IMR-90 (cell line): ENCODE data around the gene CDR2L. TPM values are rescaled to one million over a fixed set of nuclear protein-coding genes. Genes with fewer than 3 reads are reported as not detected.

ENCODE experiments used
- ATAC-seq: fragments of 200-7000 bp; cut with Tn5 transposase; 2 replicates; pipeline ENCODE4 v1.9.1; 2020; ENCODE audit warnings: low read depth, mild to moderate bottlenecking, moderate library complexity
- BruUV-seq: library from RNA; stranded (reverse); fragments of 400-500 nt; replicated peaks from 2 replicates; lab custom pipeline; 2021; lab: Mats Ljungman, UMichigan
- CTCF ChIA-PET: fragments of 300-600 bp; formaldehyde crosslinking; extraction: SDS; loops from one replicate; lab custom pipeline; 2021; ENCODE audit warnings: antibody characterized with exemption; lab: Yijun Ruan, JAX
- POLR2A ChIA-PET: fragments of 300-600 bp; sonication (Branson Sonifier 250); formaldehyde crosslinking; loops from one replicate; lab custom pipeline; 2022; ENCODE audit warnings: antibody characterized with exemption; ENCODE audit not compliant: unreplicated experiment; lab: Charles Lee
- DNase-seq: peaks from one replicate; pipeline ENCODE4 v3.0.0; 2013
- H2AFZ ChIP-seq: replicated peaks from 2 replicates; pipeline ENCODE3; 2013; ENCODE audit warnings: low read length, mild to moderate bottlenecking; ENCODE audit not compliant: poor library complexity
- H2AK5ac ChIP-seq: 2 replicates; pipeline ENCODE4 v1.6.1; 2013; ENCODE audit warnings: low read depth, low read length, inconsistent platforms
- H2AK9ac ChIP-seq: replicated peaks from 2 replicates; pipeline ENCODE3; 2013; ENCODE audit warnings: mild to moderate bottlenecking, low read depth, low read length, moderate library complexity; ENCODE audit not compliant: poor library complexity
- H2BK120ac ChIP-seq: 2 replicates; pipeline ENCODE4 v1.6.1; 2013; ENCODE audit warnings: low read depth, low read length, inconsistent platforms
- H2BK15ac ChIP-seq: 3 replicates; pipeline ENCODE4 v1.6.1; 2013; ENCODE audit warnings: low read depth, low read length, inconsistent platforms
- H2BK20ac ChIP-seq: 2 replicates; pipeline ENCODE4 v1.6.1; 2013; ENCODE audit warnings: low read depth, mild to moderate bottlenecking, inconsistent platforms, low read length, moderate library complexity
- H2BK5ac ChIP-seq: 2 replicates; pipeline ENCODE4 v1.6.1; 2013; ENCODE audit warnings: mild to moderate bottlenecking, low read depth, low read length, inconsistent platforms; ENCODE audit not compliant: poor library complexity, severe bottlenecking
- H3K14ac ChIP-seq: replicated peaks from 2 replicates; pipeline ENCODE4 v1.6.1; 2013; ENCODE audit warnings: low read depth, low read length, inconsistent platforms
- H3K18ac ChIP-seq: 2 replicates; pipeline ENCODE4 v1.6.1; 2013; ENCODE audit warnings: low read depth, low read length, control low read depth
- H3K23ac ChIP-seq: 2 replicates; pipeline ENCODE4 v1.6.1; 2013; ENCODE audit warnings: low read depth, low read length, inconsistent platforms
- H3K27ac ChIP-seq: 2 replicates; pipeline ENCODE4 v1.5.1; 2013; ENCODE audit warnings: mild to moderate bottlenecking, control low read depth, low read length; ENCODE audit not compliant: insufficient read depth
- H3K27me3 ChIP-seq: 2 replicates; pipeline ENCODE4 v1.6.1; 2013; ENCODE audit warnings: low read length; ENCODE audit not compliant: control insufficient read depth, insufficient read depth
- H3K36me3 ChIP-seq: 2 replicates; pipeline ENCODE4 v1.6.1; 2013; ENCODE audit warnings: low read length, mixed read lengths; ENCODE audit not compliant: control insufficient read depth, insufficient read depth
- H3K4ac ChIP-seq: 2 replicates; pipeline ENCODE4 v1.6.1; 2013; ENCODE audit warnings: low read depth, low read length, inconsistent platforms
- H3K4me1 ChIP-seq: 2 replicates; pipeline ENCODE4 v1.6.1; 2013; ENCODE audit warnings: low read length, mixed read lengths; ENCODE audit not compliant: control insufficient read depth, insufficient read depth
- H3K4me2 ChIP-seq: 2 replicates; pipeline ENCODE4 v1.6.1; 2013; ENCODE audit warnings: low read depth, mild to moderate bottlenecking, control low read depth, low read length, moderate library complexity
- H3K4me3 ChIP-seq: 2 replicates; pipeline ENCODE4 v1.5.1; 2013; ENCODE audit warnings: low read depth, mild to moderate bottlenecking, control low read depth, low read length, moderate library complexity; ENCODE audit not compliant: insufficient read depth
- H3K56ac ChIP-seq: 2 replicates; pipeline ENCODE4 v1.6.1; 2013; ENCODE audit warnings: low read length, inconsistent platforms; ENCODE audit not compliant: insufficient read depth; ENCODE audit errors: extremely low read depth
- H3K79me1 ChIP-seq, 2 experiments: 2 replicates each; pipeline ENCODE4 v1.6.1; 2013; ENCODE audit warnings: low read length in 2 of 2, inconsistent platforms in 1 of 2, low read depth in 1 of 2
- H3K9ac ChIP-seq: 2 replicates; pipeline ENCODE4 v1.6.1; 2013; ENCODE audit warnings: low read depth, low read length, control low read depth
- H3K9me1 ChIP-seq: 2 replicates; pipeline ENCODE4 v1.6.1; 2013; ENCODE audit warnings: low read length, inconsistent platforms; ENCODE audit not compliant: insufficient read depth
- H3K9me3 ChIP-seq: 2 replicates; pipeline ENCODE4 v1.6.1; 2013; ENCODE audit warnings: low read length; ENCODE audit not compliant: control insufficient read depth, insufficient read depth
- H4K20me1 ChIP-seq: 2 replicates; pipeline ENCODE4 v1.6.1; 2013; ENCODE audit warnings: low read length, inconsistent platforms; ENCODE audit not compliant: insufficient read depth
- H4K5ac ChIP-seq: 2 replicates; pipeline ENCODE4 v1.6.1; 2013; ENCODE audit warnings: mild to moderate bottlenecking, low read depth, low read length, control low read depth
- H4K8ac ChIP-seq, 2 experiments: 2 replicates each; pipeline ENCODE4 v1.6.1; 2013; ENCODE audit warnings: low read depth in 2 of 2, low read length in 2 of 2, control low read depth in 1 of 2, inconsistent platforms in 1 of 2
- H4K91ac ChIP-seq: 2 replicates; pipeline ENCODE4 v1.6.1; 2013; ENCODE audit warnings: low read depth, low read length, inconsistent platforms; ENCODE audit not compliant: insufficient read depth
- CHD1 ChIP-seq: IDR thresholded peaks from 2 replicates; pipeline ENCODE4 v1.6.1; 2012; ENCODE audit warnings: low read depth, low read length, improper control_type of control experiment
- MAFK ChIP-seq: IDR thresholded peaks from 2 replicates; pipeline ENCODE4 v1.6.1; 2012; ENCODE audit warnings: low read depth, low read length, improper control_type of control experiment
- POLR2A ChIP-seq: IDR thresholded peaks from 2 replicates; pipeline ENCODE4 v1.6.1; 2012; ENCODE audit warnings: mild to moderate bottlenecking, low read depth, low read length
- RAD21 ChIP-seq: IDR thresholded peaks from 2 replicates; pipeline ENCODE4 v1.6.1; 2012; ENCODE audit warnings: low read length, improper control_type of control experiment
- RCOR1 ChIP-seq: IDR thresholded peaks from 2 replicates; pipeline ENCODE4 v1.6.1; 2012; ENCODE audit warnings: mild to moderate bottlenecking, low read length, improper control_type of control experiment; ENCODE audit not compliant: insufficient replicate concordance
- SMC3 ChIP-seq: fragments of 150-350 bp; IDR thresholded peaks from 2 replicates; pipeline ENCODE4 v1.6.1; 2016; ENCODE audit warnings: low read depth, mild to moderate bottlenecking, antibody characterized with exemption, low read length, moderate library complexity
- WGBS, 2 experiments: methylation state at CpG; one replicate each; pipeline versions ENCODE4 v1.1.5 to v1.1.7; 2013; ENCODE audit warnings: missing lambda C conversion rate in 2 of 2; ENCODE audit not compliant: insufficient read length in 1 of 2; ENCODE audit errors: extremely low coverage in 2 of 2; 5-methylcytosine and 5-hydroxymethylcytosine counted together
- dilution Hi-C: fragments of 300-500 bp; cut with HindIII; formaldehyde crosslinking; loops from one replicate; pipeline ENCODE4 v1.14.3; 2018; ENCODE audit warnings: low sequenced_read_pairs; ENCODE audit not compliant: unreplicated experiment
- in situ Hi-C: fragments of 300-500 bp; cut with MboI; formaldehyde crosslinking; loops from 3 replicates; pipeline ENCODE4 v1.14.3; 2019; ENCODE audit warnings: low sequenced_read_pairs, inconsistent platforms, mixed read lengths
- intact Hi-C: fragments of 100-400 bp; cut with micrococcal nuclease; formaldehyde crosslinking; loops from 2 replicates; pipeline ENCODE4 v1.10.0; 2022
- polyA plus RNA-seq, 3 experiments: library from polyadenylated mRNA; depleted of rRNA; stranded (reverse); fragments of >200 nt; gene quantifications; 2 replicates each; pipeline ENCODE4 v1.2.3, GENCODE V29; 2012; ENCODE audit warnings: low replicate concordance in 1 of 3
- total RNA-seq: library from RNA; depleted of rRNA; stranded (reverse); fragments of >200 nt; gene quantifications from 2 replicates; pipeline ENCODE4 v1.2.3, GENCODE V29; 2012

The CDR2L gene
- total and polyA plus RNA-seq, 2 of the 4 experiments (the other 2 are of a cell fraction): 5.7 to 18.9 TPM

- no peak overlapping the region for H3K4me3 ChIP-seq
- DNase-seq: no peak
- H3K9ac ChIP-seq: no peak overlapping the region
- no peaks in the 10 kb centered on the region for H3K9me3 ChIP-seq
- no peak overlapping the region for H3K23ac ChIP-seq
- no peak overlapping the region for H3K56ac ChIP-seq
- no peak overlapping the region for H2BK120ac ChIP-seq
- dilution Hi-C loops: no loop called here
- no peak overlapping the region for H3K4me2 ChIP-seq
- no peak overlapping the region for H2BK5ac ChIP-seq
- in situ Hi-C loops: no loop called here
- no peak overlapping the region for H3K18ac ChIP-seq
- no peak overlapping the region for H2AFZ ChIP-seq
- no peaks in the 10 kb centered on the region for H3K27me3 ChIP-seq
- H3K9me1 ChIP-seq: no peaks in the 10 kb centered on the region
- H2BK15ac ChIP-seq: no peak overlapping the region
- no peak overlapping the region for H3K14ac ChIP-seq
- H3K27ac ChIP-seq: no peak overlapping the region
- no peak overlapping the region for H2BK20ac ChIP-seq
- TF ChIP-seq RAD21 (no peak), SMC3 (no peak), MAFK (no peak), CHD1 (no peak), POLR2A (no peak), RCOR1 (no peak)
- H3K79me1 ChIP-seq: peaks cover 9 to 22% of the 10 kb centered on the region in 2 experiments; a peak in 3 of 4 replicates
- no peak overlapping the region for H4K8ac ChIP-seq
- peaks cover 43% of the 10 kb centered on the region for H3K36me3 ChIP-seq
- intact Hi-C loops: no loop called here
- H3K4ac ChIP-seq: no peak overlapping the region
- CTCF ChIA-PET: no interaction called here
- no peak overlapping the region for H4K5ac ChIP-seq
- WGBS, 2 experiments: 90% methylated on average over 2 of the region's 15 CpGs; no CpG with 5 or more reads in 1 of the 2 experiments
- peaks cover 7% of the 10 kb centered on the region; the same call in 1 of the 2 replicates for H4K20me1 ChIP-seq
- H2AK9ac ChIP-seq: no peak overlapping the region
- BruUV-seq: no TSS peak
- POLR2A ChIA-PET: no interaction called here
- no peak for ATAC-seq
- H2AK5ac ChIP-seq: no peak overlapping the region
- no peaks in the 10 kb centered on the region for H3K4me1 ChIP-seq
- no peak overlapping the region for H4K91ac ChIP-seq
Measured at GRCh38 chr17:75001915-75002843, 14.7 kb downstream of the CDR2L start.
